NCI-H446 treated with DMSO at 0.1 percent for 48 hours (cell line): ENCODE data around the gene SSH3.
"Not testable (repeated sequence)": the region's sequence is repeated elsewhere in the genome, so short reads cannot be mapped to it uniquely, and the experiment has no call there.

Experiments
- DNase-seq: peaks from one replicate; lab custom pipeline; 2025; lab: John Stamatoyannopoulos, UW

SSH3 gene

GRCh38 chr11:67312187-67313021 is 9.1 kb downstream of the SSH3 start:
- no peak for DNase-seq

- DNase-seq: no peak
These were observed 10.0 kb downstream of the SSH3 start for GRCh38 chr11:67313125-67313890.

- no peak for DNase-seq
These were observed 10.9 kb downstream of the SSH3 start for GRCh38 chr11:67314218-67314617.

- DNase-seq: no peak
These were observed 12.1 kb downstream of the SSH3 start for GRCh38 chr11:67315325-67315909.

GRCh38 chr11:67316882-67317204 is 13.5 kb downstream of the SSH3 start:
- DNase-seq: no peak

- DNase-seq: peak; percentile 85
These were observed 14.0 kb downstream of the SSH3 start for GRCh38 chr11:67317205-67317887.

- DNase-seq: no peak
These were observed 14.7 kb downstream of the SSH3 start for GRCh38 chr11:67317888-67318555.

GRCh38 chr11:67318876-67319275 is 15.5 kb downstream of the SSH3 start:
- DNase-seq: not testable (repeated sequence)

GRCh38 chr11:67320011-67320410 is 16.7 kb downstream of the SSH3 start:
- DNase-seq: no peak

GRCh38 chr11:67320691-67321090 is 17.4 kb downstream of the SSH3 start:
- no peak for DNase-seq

GRCh38 chr11:67321313-67321871 is 18.1 kb downstream of the SSH3 start:
- no peak for DNase-seq

GRCh38 chr11:67322049-67322448 is 18.7 kb downstream of the SSH3 start:
- DNase-seq: no peak

- DNase-seq: no peak
These were observed 20.2 kb downstream of the SSH3 start for GRCh38 chr11:67323526-67323925.

- no peak for DNase-seq
These were observed 28.9 kb downstream of the SSH3 start for GRCh38 chr11:67332081-67332691.

- DNase-seq: no peak
These were observed 33.9 kb downstream of the SSH3 start for GRCh38 chr11:67337257-67337656.

GRCh38 chr11:67344264-67344663 is 40.9 kb downstream of the SSH3 start:
- DNase-seq: no peak

GRCh38 chr11:67345247-67345919 is 42.1 kb downstream of the SSH3 start:
- no peak for DNase-seq

GRCh38 chr11:67345920-67346819 is 42.8 kb downstream of the SSH3 start:
- DNase-seq: no peak

GRCh38 chr11:67347964-67348749 is 44.8 kb downstream of the SSH3 start:
- no peak for DNase-seq
